Gastrocnemius medialis (tissue), 4 donors: ENCODE results near the gene NSD2.

Source experiments
- POLR2A ChIP-seq, 2 donors: fragments of 450-650 bp; IDR thresholded peaks; one replicate each; pipeline ENCODE4 v1.6.1; 2017; ENCODE audit warnings: antibody characterized with exemption in 2 of 2, mild to moderate bottlenecking in 2 of 2, moderate library complexity in 2 of 2
- TF ChIP-seq, protein P1 (sequence below), 5 experiments: fragments of 450-650 bp in 3 of 5; fragments of 200-600 bp in 2 of 5; sonication (generic) in 2 of 5; IDR thresholded peaks in 4 of 5; conservative IDR thresholded peaks in 1 of 5; 1 replicate in 4 of 5; 2 replicates in 1 of 5; pipeline ENCODE4 v1.5.1; 2016 to 2019; ENCODE audit warnings: antibody characterized with exemption in 5 of 5, mild to moderate bottlenecking in 3 of 5, moderate library complexity in 3 of 5

DNA sequence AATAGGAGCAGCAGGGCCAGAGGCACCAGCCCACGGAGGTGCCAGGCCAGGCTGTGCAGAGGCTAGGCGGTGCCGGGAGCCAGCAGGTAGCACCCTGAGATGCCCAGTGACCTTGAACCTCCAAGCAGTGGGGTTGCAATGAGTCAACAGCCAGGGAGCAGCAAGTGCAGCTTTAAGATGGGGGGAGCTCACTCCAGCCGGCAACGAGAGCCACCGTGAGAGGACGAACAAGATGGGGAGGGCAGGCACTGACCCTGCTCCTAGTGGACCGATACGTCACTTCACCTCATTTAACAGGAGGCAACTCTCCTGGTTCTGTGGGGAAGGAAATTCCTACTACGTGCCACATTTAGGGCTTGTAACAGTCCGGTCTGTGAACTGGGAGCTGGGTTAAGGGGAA, 20.0 kb upstream of the NSD2 start:
- TF ChIP-seq, protein P1, sequence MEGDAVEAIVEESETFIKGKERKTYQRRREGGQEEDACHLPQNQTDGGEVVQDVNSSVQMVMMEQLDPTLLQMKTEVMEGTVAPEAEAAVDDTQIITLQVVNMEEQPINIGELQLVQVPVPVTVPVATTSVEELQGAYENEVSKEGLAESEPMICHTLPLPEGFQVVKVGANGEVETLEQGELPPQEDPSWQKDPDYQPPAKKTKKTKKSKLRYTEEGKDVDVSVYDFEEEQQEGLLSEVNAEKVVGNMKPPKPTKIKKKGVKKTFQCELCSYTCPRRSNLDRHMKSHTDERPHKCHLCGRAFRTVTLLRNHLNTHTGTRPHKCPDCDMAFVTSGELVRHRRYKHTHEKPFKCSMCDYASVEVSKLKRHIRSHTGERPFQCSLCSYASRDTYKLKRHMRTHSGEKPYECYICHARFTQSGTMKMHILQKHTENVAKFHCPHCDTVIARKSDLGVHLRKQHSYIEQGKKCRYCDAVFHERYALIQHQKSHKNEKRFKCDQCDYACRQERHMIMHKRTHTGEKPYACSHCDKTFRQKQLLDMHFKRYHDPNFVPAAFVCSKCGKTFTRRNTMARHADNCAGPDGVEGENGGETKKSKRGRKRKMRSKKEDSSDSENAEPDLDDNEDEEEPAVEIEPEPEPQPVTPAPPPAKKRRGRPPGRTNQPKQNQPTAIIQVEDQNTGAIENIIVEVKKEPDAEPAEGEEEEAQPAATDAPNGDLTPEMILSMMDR (IDR thresholded peaks at IDR 0.05 in 4 of 5, conservative IDR thresholded peaks at IDR 0.05 in 1 of 5) = no peak
- no peak for TF ChIP-seq POLR2A (IDR thresholded peaks at IDR 0.05)
